GM21515 (cell line): ENCODE data around the gene SIPA1.
"Not testable (repeated sequence)": the region's sequence is repeated elsewhere in the genome, so short reads cannot be mapped to it uniquely, and the experiment has no call there.

Source experiments
- ATAC-seq: cut with Tn5 transposase; IDR thresholded peaks from one replicate; pipeline ENCODE4 v1.9.1; 2021; ENCODE audit not compliant: unreplicated experiment

Gene SIPA1

GRCh38 chr11:65622011-65622410 lies 15.9 kb upstream of the SIPA1 start:
- ATAC-seq = no peak

- ATAC-seq = no peak
Measured at GRCh38 chr11:65623177-65623576, 14.7 kb upstream of the SIPA1 start.

GRCh38 chr11:65623852-65624616 lies 13.9 kb upstream of the SIPA1 start:
- ATAC-seq = no peak

GRCh38 chr11:65624931-65625627 lies 12.8 kb upstream of the SIPA1 start:
- ATAC-seq = no peak

- ATAC-seq = no peak
Measured at GRCh38 chr11:65625628-65626342, 12.1 kb upstream of the SIPA1 start.

GRCh38 chr11:65627202-65627601 lies 10.7 kb upstream of the SIPA1 start:
- ATAC-seq = no peak

- ATAC-seq = no peak
Measured at GRCh38 chr11:65629579-65629978, 8.3 kb upstream of the SIPA1 start.

- ATAC-seq = no peak
Measured at GRCh38 chr11:65630215-65630614, 7.7 kb upstream of the SIPA1 start.

GRCh38 chr11:65633390-65634108 lies 4.4 kb upstream of the SIPA1 start:
- no peak for ATAC-seq

GRCh38 chr11:65634109-65634436 lies 3.8 kb upstream of the SIPA1 start:
- ATAC-seq = no peak

- no peak for ATAC-seq
Measured at GRCh38 chr11:65634440-65634839, 3.5 kb upstream of the SIPA1 start.

- no peak for ATAC-seq
Measured at GRCh38 chr11:65634905-65635731, 2.8 kb upstream of the SIPA1 start.

- no peak for ATAC-seq
Measured at GRCh38 chr11:65636108-65637031, 1.5 kb upstream of the SIPA1 start.

GRCh38 chr11:65637032-65637557 lies 806 bp upstream of the SIPA1 start:
- ATAC-seq = no peak

GRCh38 chr11:65639228-65639597 lies 1.3 kb downstream of the SIPA1 start:
- not testable (repeated sequence) for ATAC-seq

GRCh38 chr11:65639623-65640482 lies 2.0 kb downstream of the SIPA1 start:
- ATAC-seq = peak; percentile 31

GRCh38 chr11:65640483-65641296 lies 2.8 kb downstream of the SIPA1 start:
- no peak for ATAC-seq
